ENCODE data around the gene PARP8.

DNA sequence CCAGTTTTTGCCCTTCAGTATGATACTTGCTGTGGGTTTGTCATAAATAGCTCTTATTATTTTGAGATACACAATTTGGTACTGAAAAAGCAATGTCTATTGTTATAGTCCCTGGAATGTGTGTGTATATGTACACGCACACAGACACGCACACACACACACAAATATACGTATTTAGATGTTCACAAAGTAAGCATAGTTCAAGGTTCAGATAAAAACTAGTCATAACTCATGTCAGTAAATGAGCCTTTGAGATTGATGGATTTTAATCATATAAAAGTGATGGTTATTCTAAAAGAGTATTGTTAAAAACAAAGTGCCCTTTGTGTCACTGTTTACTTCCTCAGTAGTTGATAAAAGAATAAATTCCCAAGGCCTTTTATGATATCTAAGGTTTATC, 147.3 kb downstream of the PARP8 start:
- TF ChIP-seq RFX5 (IDR thresholded peaks at IDR 0.05; ENCODE audit: low read depth, low read length) (no peak), POLR2A (IDR thresholded peaks at IDR 0.05; ENCODE audit: low read depth, low read length) (no peak), NFE2L2 (IDR thresholded peaks at IDR 0.05; ENCODE audit: low read depth, low read length) (no peak), CEBPB (IDR thresholded peaks at IDR 0.05; ENCODE audit: low read depth, low read length) (no peak), RCOR1 (IDR thresholded peaks at IDR 0.05; ENCODE audit: insufficient replicate concordance, low read length) (no peak), FOS (IDR thresholded peaks at IDR 0.05; ENCODE audit: low read depth, low read length) (no peak), SMC3 (IDR thresholded peaks at IDR 0.05; ENCODE audit: low read depth, low read length) (no peak)
- TF ChIP-seq, protein P1, sequence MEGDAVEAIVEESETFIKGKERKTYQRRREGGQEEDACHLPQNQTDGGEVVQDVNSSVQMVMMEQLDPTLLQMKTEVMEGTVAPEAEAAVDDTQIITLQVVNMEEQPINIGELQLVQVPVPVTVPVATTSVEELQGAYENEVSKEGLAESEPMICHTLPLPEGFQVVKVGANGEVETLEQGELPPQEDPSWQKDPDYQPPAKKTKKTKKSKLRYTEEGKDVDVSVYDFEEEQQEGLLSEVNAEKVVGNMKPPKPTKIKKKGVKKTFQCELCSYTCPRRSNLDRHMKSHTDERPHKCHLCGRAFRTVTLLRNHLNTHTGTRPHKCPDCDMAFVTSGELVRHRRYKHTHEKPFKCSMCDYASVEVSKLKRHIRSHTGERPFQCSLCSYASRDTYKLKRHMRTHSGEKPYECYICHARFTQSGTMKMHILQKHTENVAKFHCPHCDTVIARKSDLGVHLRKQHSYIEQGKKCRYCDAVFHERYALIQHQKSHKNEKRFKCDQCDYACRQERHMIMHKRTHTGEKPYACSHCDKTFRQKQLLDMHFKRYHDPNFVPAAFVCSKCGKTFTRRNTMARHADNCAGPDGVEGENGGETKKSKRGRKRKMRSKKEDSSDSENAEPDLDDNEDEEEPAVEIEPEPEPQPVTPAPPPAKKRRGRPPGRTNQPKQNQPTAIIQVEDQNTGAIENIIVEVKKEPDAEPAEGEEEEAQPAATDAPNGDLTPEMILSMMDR (conservative IDR thresholded peaks at IDR 0.05; ENCODE audit: low read depth, low read length): no peak
- TF ChIP-seq, protein P2, sequence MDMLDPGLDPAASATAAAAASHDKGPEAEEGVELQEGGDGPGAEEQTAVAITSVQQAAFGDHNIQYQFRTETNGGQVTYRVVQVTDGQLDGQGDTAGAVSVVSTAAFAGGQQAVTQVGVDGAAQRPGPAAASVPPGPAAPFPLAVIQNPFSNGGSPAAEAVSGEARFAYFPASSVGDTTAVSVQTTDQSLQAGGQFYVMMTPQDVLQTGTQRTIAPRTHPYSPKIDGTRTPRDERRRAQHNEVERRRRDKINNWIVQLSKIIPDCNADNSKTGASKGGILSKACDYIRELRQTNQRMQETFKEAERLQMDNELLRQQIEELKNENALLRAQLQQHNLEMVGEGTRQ (IDR thresholded peaks at IDR 0.05; ENCODE audit: low read depth, low read length): no peak
- TF ChIP-seq, protein P3, sequence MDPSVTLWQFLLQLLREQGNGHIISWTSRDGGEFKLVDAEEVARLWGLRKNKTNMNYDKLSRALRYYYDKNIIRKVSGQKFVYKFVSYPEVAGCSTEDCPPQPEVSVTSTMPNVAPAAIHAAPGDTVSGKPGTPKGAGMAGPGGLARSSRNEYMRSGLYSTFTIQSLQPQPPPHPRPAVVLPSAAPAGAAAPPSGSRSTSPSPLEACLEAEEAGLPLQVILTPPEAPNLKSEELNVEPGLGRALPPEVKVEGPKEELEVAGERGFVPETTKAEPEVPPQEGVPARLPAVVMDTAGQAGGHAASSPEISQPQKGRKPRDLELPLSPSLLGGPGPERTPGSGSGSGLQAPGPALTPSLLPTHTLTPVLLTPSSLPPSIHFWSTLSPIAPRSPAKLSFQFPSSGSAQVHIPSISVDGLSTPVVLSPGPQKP (IDR thresholded peaks at IDR 0.05; ENCODE audit: borderline replicate concordance, low read depth, low read length): no peak

Measured in IMR-90 (cell line).